ENCODE data around the gene BAZ2B.

Gene BAZ2B

GRCh38 chr2:159609811-159610549, 6.4 kb downstream of the BAZ2B start (continued):
- TF ChIP-seq, protein P1, sequence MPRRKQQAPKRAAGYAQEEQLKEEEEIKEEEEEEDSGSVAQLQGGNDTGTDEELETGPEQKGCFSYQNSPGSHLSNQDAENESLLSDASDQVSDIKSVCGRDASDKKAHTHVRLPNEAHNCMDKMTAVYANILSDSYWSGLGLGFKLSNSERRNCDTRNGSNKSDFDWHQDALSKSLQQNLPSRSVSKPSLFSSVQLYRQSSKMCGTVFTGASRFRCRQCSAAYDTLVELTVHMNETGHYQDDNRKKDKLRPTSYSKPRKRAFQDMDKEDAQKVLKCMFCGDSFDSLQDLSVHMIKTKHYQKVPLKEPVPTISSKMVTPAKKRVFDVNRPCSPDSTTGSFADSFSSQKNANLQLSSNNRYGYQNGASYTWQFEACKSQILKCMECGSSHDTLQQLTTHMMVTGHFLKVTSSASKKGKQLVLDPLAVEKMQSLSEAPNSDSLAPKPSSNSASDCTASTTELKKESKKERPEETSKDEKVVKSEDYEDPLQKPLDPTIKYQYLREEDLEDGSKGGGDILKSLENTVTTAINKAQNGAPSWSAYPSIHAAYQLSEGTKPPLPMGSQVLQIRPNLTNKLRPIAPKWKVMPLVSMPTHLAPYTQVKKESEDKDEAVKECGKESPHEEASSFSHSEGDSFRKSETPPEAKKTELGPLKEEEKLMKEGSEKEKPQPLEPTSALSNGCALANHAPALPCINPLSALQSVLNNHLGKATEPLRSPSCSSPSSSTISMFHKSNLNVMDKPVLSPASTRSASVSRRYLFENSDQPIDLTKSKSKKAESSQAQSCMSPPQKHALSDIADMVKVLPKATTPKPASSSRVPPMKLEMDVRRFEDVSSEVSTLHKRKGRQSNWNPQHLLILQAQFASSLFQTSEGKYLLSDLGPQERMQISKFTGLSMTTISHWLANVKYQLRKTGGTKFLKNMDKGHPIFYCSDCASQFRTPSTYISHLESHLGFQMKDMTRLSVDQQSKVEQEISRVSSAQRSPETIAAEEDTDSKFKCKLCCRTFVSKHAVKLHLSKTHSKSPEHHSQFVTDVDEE (CRISPR knock-in tag; IDR thresholded peaks at IDR 0.05): no peak
- TF ChIP-seq CSDC2 (CRISPR knock-in tag; IDR thresholded peaks at IDR 0.05): no peak
- TF ChIP-seq ZFP3 (CRISPR knock-in tag; IDR thresholded peaks at IDR 0.05): no peak
- no peak for TF ChIP-seq TOX (CRISPR knock-in tag; IDR thresholded peaks at IDR 0.05; ENCODE audit: borderline replicate concordance)
- no peak for TF ChIP-seq CSRNP3 (CRISPR knock-in tag; IDR thresholded peaks at IDR 0.05)
- TF ChIP-seq ESRRG (CRISPR knock-in tag; IDR thresholded peaks at IDR 0.05): no peak

DNA sequence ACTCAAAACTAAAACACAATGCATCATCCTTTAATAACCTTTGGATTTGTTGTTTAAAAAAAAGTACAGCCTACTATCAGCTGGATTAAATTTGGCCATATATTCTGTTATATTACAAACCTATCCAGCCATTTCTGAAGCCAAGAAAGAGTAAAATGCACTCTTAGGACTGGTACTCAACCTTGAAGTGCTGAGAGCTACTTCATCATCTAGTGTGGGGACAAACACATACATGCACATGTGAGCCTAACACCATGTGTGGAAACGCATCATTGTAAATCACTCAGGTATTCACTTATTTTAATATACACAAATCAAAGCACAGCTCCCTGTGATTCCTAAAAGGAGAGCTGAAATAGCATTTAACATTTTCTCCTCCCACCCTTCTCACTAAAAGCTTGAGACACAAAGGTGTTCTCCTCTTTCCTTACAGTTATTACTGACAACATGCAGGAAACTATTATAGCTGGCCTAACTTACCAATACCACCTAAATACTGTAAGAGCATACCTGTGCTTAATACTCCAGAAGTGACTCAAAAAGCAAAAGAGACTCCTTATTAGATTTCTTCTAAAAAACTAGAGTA, 7.5 kb downstream of the BAZ2B start:
- TF ChIP-seq TOX (CRISPR knock-in tag; IDR thresholded peaks at IDR 0.05; ENCODE audit: borderline replicate concordance) (no peak), CSDC2 (CRISPR knock-in tag; IDR thresholded peaks at IDR 0.05) (no peak), TCF4 (CRISPR knock-in tag; IDR thresholded peaks at IDR 0.05; ENCODE audit: borderline replicate concordance) (no peak), ZNF565 (CRISPR knock-in tag; conservative IDR thresholded peaks at IDR 0.05; ENCODE audit: low read depth) (no peak), CREB5 (CRISPR knock-in tag; IDR thresholded peaks at IDR 0.05; ENCODE audit: low read depth) (no peak), ZNF70 (CRISPR knock-in tag; IDR thresholded peaks at IDR 0.05) (no peak), ZNF8 (CRISPR knock-in tag; IDR thresholded peaks at IDR 0.05) (no peak), BACH2 (CRISPR knock-in tag; IDR thresholded peaks at IDR 0.05; ENCODE audit: borderline replicate concordance) (no peak), OSR1 (CRISPR knock-in tag; IDR thresholded peaks at IDR 0.05) (no peak)
- TF ChIP-seq, protein P2, sequence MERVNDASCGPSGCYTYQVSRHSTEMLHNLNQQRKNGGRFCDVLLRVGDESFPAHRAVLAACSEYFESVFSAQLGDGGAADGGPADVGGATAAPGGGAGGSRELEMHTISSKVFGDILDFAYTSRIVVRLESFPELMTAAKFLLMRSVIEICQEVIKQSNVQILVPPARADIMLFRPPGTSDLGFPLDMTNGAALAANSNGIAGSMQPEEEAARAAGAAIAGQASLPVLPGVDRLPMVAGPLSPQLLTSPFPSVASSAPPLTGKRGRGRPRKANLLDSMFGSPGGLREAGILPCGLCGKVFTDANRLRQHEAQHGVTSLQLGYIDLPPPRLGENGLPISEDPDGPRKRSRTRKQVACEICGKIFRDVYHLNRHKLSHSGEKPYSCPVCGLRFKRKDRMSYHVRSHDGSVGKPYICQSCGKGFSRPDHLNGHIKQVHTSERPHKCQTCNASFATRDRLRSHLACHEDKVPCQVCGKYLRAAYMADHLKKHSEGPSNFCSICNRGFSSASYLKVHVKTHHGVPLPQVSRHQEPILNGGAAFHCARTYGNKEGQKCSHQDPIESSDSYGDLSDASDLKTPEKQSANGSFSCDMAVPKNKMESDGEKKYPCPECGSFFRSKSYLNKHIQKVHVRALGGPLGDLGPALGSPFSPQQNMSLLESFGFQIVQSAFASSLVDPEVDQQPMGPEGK (CRISPR knock-in tag; IDR thresholded peaks at IDR 0.05; ENCODE audit: borderline replicate concordance): no peak
- ATAC-seq: no peak

- no peak for ATAC-seq
- TF ChIP-seq ZFP30 (CRISPR knock-in tag; IDR thresholded peaks at IDR 0.05) (no peak), ZNF70 (CRISPR knock-in tag; IDR thresholded peaks at IDR 0.05) (no peak), CREB5 (CRISPR knock-in tag; IDR thresholded peaks at IDR 0.05; ENCODE audit: low read depth) (no peak), ISL1 (CRISPR knock-in tag; IDR thresholded peaks at IDR 0.05) (no peak), ESRRG (CRISPR knock-in tag; IDR thresholded peaks at IDR 0.05) (no peak), GLIS3 (CRISPR knock-in tag; IDR thresholded peaks at IDR 0.05) (no peak), TOX (CRISPR knock-in tag; IDR thresholded peaks at IDR 0.05; ENCODE audit: borderline replicate concordance) (no peak), PPARA (CRISPR knock-in tag; IDR thresholded peaks at IDR 0.05; ENCODE audit: borderline replicate concordance) (no peak), ZC3H10 (CRISPR knock-in tag; IDR thresholded peaks at IDR 0.05) (no peak), RARB (CRISPR knock-in tag; IDR thresholded peaks at IDR 0.05) (no peak), ZFP3 (CRISPR knock-in tag; IDR thresholded peaks at IDR 0.05) (no peak), ZNF8 (CRISPR knock-in tag; IDR thresholded peaks at IDR 0.05) (no peak), CSRNP3 (CRISPR knock-in tag; IDR thresholded peaks at IDR 0.05) (no peak), TCF4 (CRISPR knock-in tag; IDR thresholded peaks at IDR 0.05; ENCODE audit: borderline replicate concordance) (no peak), ARNTL (CRISPR knock-in tag; IDR thresholded peaks at IDR 0.05; ENCODE audit: borderline replicate concordance, low read depth) (no peak)
- TF ChIP-seq, protein P3, sequence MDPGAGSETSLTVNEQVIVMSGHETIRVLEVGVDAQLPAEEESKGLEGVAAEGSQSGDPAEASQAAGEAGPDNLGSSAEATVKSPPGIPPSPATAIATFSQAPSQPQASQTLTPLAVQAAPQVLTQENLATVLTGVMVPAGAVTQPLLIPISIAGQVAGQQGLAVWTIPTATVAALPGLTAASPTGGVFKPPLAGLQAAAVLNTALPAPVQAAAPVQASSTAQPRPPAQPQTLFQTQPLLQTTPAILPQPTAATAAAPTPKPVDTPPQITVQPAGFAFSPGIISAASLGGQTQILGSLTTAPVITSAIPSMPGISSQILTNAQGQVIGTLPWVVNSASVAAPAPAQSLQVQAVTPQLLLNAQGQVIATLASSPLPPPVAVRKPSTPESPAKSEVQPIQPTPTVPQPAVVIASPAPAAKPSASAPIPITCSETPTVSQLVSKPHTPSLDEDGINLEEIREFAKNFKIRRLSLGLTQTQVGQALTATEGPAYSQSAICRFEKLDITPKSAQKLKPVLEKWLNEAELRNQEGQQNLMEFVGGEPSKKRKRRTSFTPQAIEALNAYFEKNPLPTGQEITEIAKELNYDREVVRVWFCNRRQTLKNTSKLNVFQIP (CRISPR knock-in tag; IDR thresholded peaks at IDR 0.05; ENCODE audit: borderline replicate concordance, low read depth): no peak
- TF ChIP-seq, protein P2 (CRISPR knock-in tag; IDR thresholded peaks at IDR 0.05; ENCODE audit: borderline replicate concordance): no peak
These were observed 8.2 kb downstream of the BAZ2B start for GRCh38 chr2:159608108-159608507.

Measured in SK-N-SH treated with all-trans-retinoic acid at 6 μM for 48 hours (cell line).